Kidney (tissue), 14 donors: ENCODE data around the gene SELENOH. TPM values are rescaled to one million over a fixed set of nuclear protein-coding genes. Genes with fewer than 3 reads are reported as not detected.

Experiments used
- DNase-seq, 5 donors: peaks; one replicate each; pipeline ENCODE4 v3.0.0-alpha.2; 2013 to 2020
- FAIRE-seq: peaks from 2 replicates; lab custom pipeline; 2012; peaks lifted over from hg19 to GRCh38; lab: Jason Lieb, UNC
- H3K27ac ChIP-seq, 2 donors: one replicate each; pipeline ENCODE4 v1.7.0; 2013; ENCODE audit warnings: low read depth in 2 of 2, low read length in 2 of 2, inconsistent platforms in 1 of 2
- H3K27me3 ChIP-seq: one replicate; pipeline ENCODE4 v1.7.1; 2013; ENCODE audit warnings: low read length, inconsistent platforms; ENCODE audit not compliant: control insufficient read depth, insufficient read depth
- H3K36me3 ChIP-seq, 3 donors: one replicate each; pipeline versions ENCODE4 v1.7.0 to v1.7.1; 2013; ENCODE audit warnings: low read length in 3 of 3, control low read depth in 1 of 3, inconsistent platforms in 1 of 3; ENCODE audit not compliant: insufficient read depth in 3 of 3, control insufficient read depth in 2 of 3
- H3K4me1 ChIP-seq, 3 donors: one replicate each; pipeline versions ENCODE4 v1.7.0 to v1.7.1; 2013; ENCODE audit warnings: low read length in 3 of 3, inconsistent platforms in 1 of 3, low read depth in 1 of 3; ENCODE audit not compliant: control insufficient read depth in 2 of 3, insufficient read depth in 2 of 3
- H3K4me3 ChIP-seq, 3 donors: one replicate each; pipeline versions ENCODE4 v1.7.0 to v1.8.1; 2013; ENCODE audit warnings: low read length in 3 of 3, control low read depth in 1 of 3, inconsistent platforms in 1 of 3
- H3K9ac ChIP-seq, 3 donors: one replicate each; pipeline versions ENCODE4 v1.7.0 to v1.7.1; 2013; ENCODE audit warnings: low read length in 3 of 3, control low read depth in 1 of 3, inconsistent platforms in 1 of 3
- H3K9me3 ChIP-seq, 3 donors: one replicate each; pipeline versions ENCODE4 v1.7.0 to v1.7.1; 2013; ENCODE audit warnings: low read length in 3 of 3, control low read depth in 1 of 3, inconsistent platforms in 1 of 3; ENCODE audit not compliant: control insufficient read depth in 2 of 3, insufficient read depth in 1 of 3
- CTCF ChIP-seq: IDR thresholded peaks from 3 replicates; pipeline ENCODE4 v1.5.1; 2012; ENCODE audit warnings: mild to moderate bottlenecking, moderate library complexity, borderline replicate concordance; ENCODE audit not compliant: insufficient read depth; ENCODE audit errors: extremely low read depth
- intact Hi-C: fragments of 100-400 bp; cut with DNase I; formaldehyde crosslinking; loops from one replicate; pipeline ENCODE4 v1.11.1; 2022
- polyA plus RNA-seq: library from polyadenylated mRNA; stranded (reverse); fragments of 350-450 nt; fragmentation: Illumina TruSeq; extraction: RNeasy Lipid Tissue Mini Kit (QIAGEN cat#74804); gene quantifications from one replicate; pipeline ENCODE4 v1.2.3, GENCODE V29; 2014; ENCODE audit warnings: low read depth, low replicate concordance; ENCODE audit not compliant: insufficient read depth
- total RNA-seq: library from RNA; stranded (reverse); fragmentation: NEBNext Ultra II Directional; extraction: Animal tissue kit (Norgen Biotek cat#: 25700); gene quantifications from one replicate; pipeline ENCODE4 v1.2.1, GENCODE V29; 2021
- donor health status: control.
- donor health status: control.
- donor health status: control.
- donor health status: control.
- donor health status: control.
- donor health status: DM: yes; HTN: yes; CAD: no.
- donor health status: Normal renal cell carcinoma (clear cell type).

Gene SELENOH
- total and polyA plus RNA-seq, 2 donors from 2014 or later: 115 to 159 TPM

GRCh38 chr11:57773026-57773598, 31.8 kb downstream of the SELENOH start:
- no peak for TF ChIP-seq CTCF
- no peak overlapping the region for H3K4me3 ChIP-seq
- FAIRE-seq (no peak), DNase-seq (no peak)
- intact Hi-C loops: no loop called here
- no peak overlapping the region for H3K9ac ChIP-seq
- peak overlapping the region in 1 of 2 donors; percentile 10 for H3K27ac ChIP-seq
- no peaks in the 10 kb centered on the region for H3K27me3 ChIP-seq
- no peaks in the 10 kb centered on the region for H3K9me3 ChIP-seq
- H3K36me3 ChIP-seq: no peaks in the 10 kb centered on the region
- H3K4me1 ChIP-seq: peaks cover 23 to 50% (median 40%) of the 10 kb centered on the region in 3 donors

- DNase-seq (peak in 1 of 5 donors; percentile 54), FAIRE-seq (no peak)
- Histone ChIP-seq H3K4me3 (peak overlapping the region in 2 of 3 donors; percentile 1 to 5), H3K4me1 (peaks cover 30 to 72% (median 61%) of the 10 kb centered on the region in 3 donors), H3K36me3 (no peaks in the 10 kb centered on the region), H3K9me3 (no peaks in the 10 kb centered on the region), H3K27me3 (no peaks in the 10 kb centered on the region), H3K27ac (peak overlapping the region; percentile 52 to 80), H3K9ac (no peak overlapping the region)
- TF ChIP-seq CTCF: no peak
- intact Hi-C loops: no loop called here
These were observed 34.2 kb downstream of the SELENOH start for GRCh38 chr11:57775491-57775890.

GRCh38 chr11:57776031-57776521, 34.8 kb downstream of the SELENOH start:
- DNase-seq (peak in 1 of 5 donors; percentile 63), FAIRE-seq (no peak)
- H3K9ac ChIP-seq: peak overlapping the region in 1 of 3 donors; percentile 27
- H3K9me3 ChIP-seq: no peaks in the 10 kb centered on the region
- intact Hi-C loops: no loop called here
- peaks cover 30 to 73% (median 66%) of the 10 kb centered on the region in 3 donors for H3K4me1 ChIP-seq
- no peaks in the 10 kb centered on the region for H3K36me3 ChIP-seq
- H3K4me3 ChIP-seq: peak overlapping the region in 2 of 3 donors; percentile 1 to 5
- no peaks in the 10 kb centered on the region for H3K27me3 ChIP-seq
- peak overlapping the region; percentile 52 to 80 for H3K27ac ChIP-seq
- TF ChIP-seq CTCF: no peak
